GM23338 (cell line): ENCODE results near the gene EIF2B5. TPM values are rescaled to one million over a fixed set of nuclear protein-coding genes. Genes with fewer than 3 reads are reported as not detected.

Experiments used
- polyA plus RNA-seq: library from polyadenylated mRNA; unstranded; fragments of >200 nt; fragmentation: Nextera tagmentation; extraction: Ambion mirVana; gene quantifications from 2 replicates; pipeline ENCODE4 v1.2.1, GENCODE V29; 2016
- small RNA-seq: library from RNA; depleted of rRNA; stranded (forward); fragments of <200 nt; gene quantifications from one replicate; pipeline ENCODE3, GENCODE V24; 2014; ENCODE audit warnings: low replicate concordance
- total RNA-seq: library from RNA; depleted of rRNA; stranded (reverse); fragments of >200 nt; shearing (Covaris generic); gene quantifications from 2 replicates; pipeline ENCODE4 v1.2.3, GENCODE V29; 2014; rRNA removed

EIF2B5 gene
- total and polyA plus RNA-seq, 2 experiments from 2014 or later: 26.4 to 43.3 TPM

Small RNA genes within 50 kb of the gene (small RNA-seq; reads per million reads assigned to genes)
- gene RF00019: not detected

Other genes with a start within 250 kb of the EIF2B5 start
- 38.5 and 39.9 TPM in 2 replicates for gene ABCC5, start 117.5 kb upstream of the EIF2B5 start, total RNA-seq
- 14.0 TPM in 2 replicates for gene ABCC5, start 117.5 kb upstream of the EIF2B5 start, polyA plus RNA-seq
- gene HTR3D, start 103.6 kb upstream of the EIF2B5 start, total RNA-seq: not detected in 2 replicates
- gene HTR3D, start 103.6 kb upstream of the EIF2B5 start, polyA plus RNA-seq: not detected in 2 replicates
- not detected in 2 replicates for gene HTR3C, start 82.3 kb upstream of the EIF2B5 start, total RNA-seq
- not detected in 2 replicates for gene HTR3C, start 82.3 kb upstream of the EIF2B5 start, polyA plus RNA-seq
- gene HTR3E, start 38.3 kb upstream of the EIF2B5 start, total RNA-seq: not detected in 2 replicates
- not detected in 2 replicates for gene HTR3E, start 38.3 kb upstream of the EIF2B5 start, polyA plus RNA-seq
- 50.2 and 55.5 TPM in 2 replicates for gene DVL3, start 20.0 kb downstream of the EIF2B5 start, total RNA-seq
- gene DVL3, start 20.0 kb downstream of the EIF2B5 start, polyA plus RNA-seq: 25.6 and 33.5 TPM in 2 replicates
- gene AP2M1, start 39.5 kb downstream of the EIF2B5 start, total RNA-seq: 269 and 305 TPM in 2 replicates
- gene AP2M1, start 39.5 kb downstream of the EIF2B5 start, polyA plus RNA-seq: 190 and 215 TPM in 2 replicates
- gene ABCF3, start 50.8 kb downstream of the EIF2B5 start, total RNA-seq: 48.9 and 60.4 TPM in 2 replicates
- 32.7 and 33.4 TPM in 2 replicates for gene ABCF3, start 50.8 kb downstream of the EIF2B5 start, polyA plus RNA-seq
- gene VWA5B2, start 94.2 kb downstream of the EIF2B5 start, total RNA-seq: 0.66 TPM in 1 of 2 replicates, not detected in the other
- gene VWA5B2, start 94.2 kb downstream of the EIF2B5 start, polyA plus RNA-seq: not detected in 2 replicates
- gene ALG3, start 113.6 kb downstream of the EIF2B5 start, total RNA-seq: 107 and 109 TPM in 2 replicates
- gene ALG3, start 113.6 kb downstream of the EIF2B5 start, polyA plus RNA-seq: 76.9 and 87.9 TPM in 2 replicates
- 9.8 and 14.3 TPM in 2 replicates for gene EEF1AKMT4, start 114.3 kb downstream of the EIF2B5 start, total RNA-seq
- gene EEF1AKMT4, start 114.3 kb downstream of the EIF2B5 start, polyA plus RNA-seq: 11.2 and 12.9 TPM in 2 replicates
- gene CAMK2N2, start 126.2 kb downstream of the EIF2B5 start, total RNA-seq: 1.3 and 1.5 TPM in 2 replicates
- 0.32 and 0.63 TPM in 2 replicates for gene CAMK2N2, start 126.2 kb downstream of the EIF2B5 start, polyA plus RNA-seq
- 0.24 TPM in 1 of 2 replicates, not detected in the other for gene ECE2, start 140.7 kb downstream of the EIF2B5 start, total RNA-seq
- 0.48 TPM in 1 of 2 replicates, not detected in the other for gene ECE2, start 140.7 kb downstream of the EIF2B5 start, polyA plus RNA-seq
- 328 and 507 TPM in 2 replicates for gene PSMD2, start 163.9 kb downstream of the EIF2B5 start, total RNA-seq
- 101 and 117 TPM in 2 replicates for gene PSMD2, start 163.9 kb downstream of the EIF2B5 start, polyA plus RNA-seq
- 552 and 565 TPM in 2 replicates for gene EIF4G1, start 179.2 kb downstream of the EIF2B5 start, total RNA-seq
- 227 and 239 TPM in 2 replicates for gene EIF4G1, start 179.2 kb downstream of the EIF2B5 start, polyA plus RNA-seq
- gene FAM131A, start 202.2 kb downstream of the EIF2B5 start, total RNA-seq: 14.8 and 31.8 TPM in 2 replicates
- 6.7 and 9.6 TPM in 2 replicates for gene FAM131A, start 202.2 kb downstream of the EIF2B5 start, polyA plus RNA-seq
- 9.2 and 10.7 TPM in 2 replicates for gene CLCN2, start 226.2 kb downstream of the EIF2B5 start, total RNA-seq
- gene CLCN2, start 226.2 kb downstream of the EIF2B5 start, polyA plus RNA-seq: 5.4 and 7.0 TPM in 2 replicates
- 182 and 199 TPM in 2 replicates for gene POLR2H, start 226.4 kb downstream of the EIF2B5 start, total RNA-seq
- 190 and 205 TPM in 2 replicates for gene POLR2H, start 226.4 kb downstream of the EIF2B5 start, polyA plus RNA-seq
- gene THPO, start 242.8 kb downstream of the EIF2B5 start, total RNA-seq: 0.14 and 0.97 TPM in 2 replicates
- gene THPO, start 242.8 kb downstream of the EIF2B5 start, polyA plus RNA-seq: 0.47 and 1.9 TPM in 2 replicates
- 0.66 and 1.1 TPM in 2 replicates for gene CHRD, start 244.7 kb downstream of the EIF2B5 start, total RNA-seq
- gene CHRD, start 244.7 kb downstream of the EIF2B5 start, polyA plus RNA-seq: 0.23 and 0.34 TPM in 2 replicates